Occipital lobe (tissue), 2 donors: ENCODE measurements around the gene KCNIP2. TPM values are rescaled to one million over a fixed set of nuclear protein-coding genes. Genes with fewer than 3 reads are reported as not detected.
"Not testable (repeated sequence)": the region's sequence is repeated elsewhere in the genome, so short reads cannot be mapped to it uniquely, and the experiment has no call there.

Experiments used
- DNase-seq: peaks from one replicate; lab custom pipeline; 2025; lab: John Stamatoyannopoulos, UW
- total RNA-seq: library from RNA; depleted of rRNA; stranded (reverse); fragments of >200 nt; gene quantifications from one replicate; pipeline ENCODE4 v1.2.3, GENCODE V29; 2014

KCNIP2 gene
- total RNA-seq, 1 donor from 2014 or later: 6.9 TPM

DNA sequence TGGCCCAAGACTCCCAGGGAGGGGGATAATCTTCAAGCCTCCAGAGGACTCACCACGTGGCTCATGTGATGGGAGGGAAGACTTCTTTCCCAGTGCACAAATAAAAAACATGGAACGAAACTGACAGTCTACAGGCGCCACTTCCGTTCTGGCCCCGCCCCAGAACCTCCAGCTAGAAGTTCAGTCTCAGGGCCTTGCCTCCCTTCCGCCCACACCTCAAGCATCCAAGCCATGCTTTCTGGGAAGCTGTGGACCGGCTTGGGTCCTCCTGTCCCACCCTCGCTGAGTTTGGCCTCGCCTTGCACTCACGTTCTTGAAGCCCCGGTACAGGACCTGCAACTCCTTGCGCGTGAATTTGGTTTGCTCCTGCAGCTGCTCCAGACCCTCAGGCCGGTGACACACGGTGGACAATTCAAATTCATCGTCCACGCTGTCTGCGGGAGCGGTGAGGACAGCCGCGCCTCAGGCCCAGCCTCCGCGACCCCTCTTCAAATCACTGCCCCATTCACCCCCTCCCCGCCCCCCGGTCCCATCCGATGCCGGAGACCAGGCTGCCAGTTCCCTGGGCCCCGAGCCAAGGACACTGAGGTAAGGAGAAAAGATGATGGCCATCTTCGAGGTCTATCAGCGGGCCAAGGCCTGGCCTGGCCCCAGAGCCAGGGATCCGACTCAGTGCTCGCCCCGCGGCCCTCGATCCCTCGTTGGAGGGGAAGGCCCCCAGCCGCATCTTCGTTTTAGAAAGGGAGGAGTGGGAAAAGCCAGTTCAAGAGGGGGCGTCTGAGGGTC lies 14.6 kb downstream of the KCNIP2 start:
- DNase-seq: no peak

- DNase-seq: no peak
These were observed 15.5 kb downstream of the KCNIP2 start for GRCh38 chr10:101827919-101828600.

- no peak for DNase-seq
These were observed 16.7 kb downstream of the KCNIP2 start for GRCh38 chr10:101826852-101827434.

DNA sequence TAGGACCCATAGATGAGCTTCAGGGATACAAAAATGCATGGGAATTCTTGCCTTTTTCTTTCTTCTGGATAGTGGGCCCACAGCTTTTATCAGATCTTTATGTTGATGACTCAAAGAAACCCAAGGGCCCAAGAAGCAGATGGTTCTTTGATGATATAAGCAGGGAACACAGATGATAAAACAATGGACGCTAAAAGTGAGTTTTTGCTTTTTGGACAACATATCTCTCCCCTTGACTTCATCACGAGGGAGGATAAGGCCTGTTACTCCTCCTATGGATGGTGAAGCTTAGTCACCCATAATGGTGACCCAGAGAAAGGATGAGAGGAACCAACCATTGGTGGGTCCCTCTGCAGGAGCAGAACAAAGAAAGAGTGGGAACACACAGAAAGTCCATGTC lies 18.9 kb downstream of the KCNIP2 start:
- no peak for DNase-seq

DNA sequence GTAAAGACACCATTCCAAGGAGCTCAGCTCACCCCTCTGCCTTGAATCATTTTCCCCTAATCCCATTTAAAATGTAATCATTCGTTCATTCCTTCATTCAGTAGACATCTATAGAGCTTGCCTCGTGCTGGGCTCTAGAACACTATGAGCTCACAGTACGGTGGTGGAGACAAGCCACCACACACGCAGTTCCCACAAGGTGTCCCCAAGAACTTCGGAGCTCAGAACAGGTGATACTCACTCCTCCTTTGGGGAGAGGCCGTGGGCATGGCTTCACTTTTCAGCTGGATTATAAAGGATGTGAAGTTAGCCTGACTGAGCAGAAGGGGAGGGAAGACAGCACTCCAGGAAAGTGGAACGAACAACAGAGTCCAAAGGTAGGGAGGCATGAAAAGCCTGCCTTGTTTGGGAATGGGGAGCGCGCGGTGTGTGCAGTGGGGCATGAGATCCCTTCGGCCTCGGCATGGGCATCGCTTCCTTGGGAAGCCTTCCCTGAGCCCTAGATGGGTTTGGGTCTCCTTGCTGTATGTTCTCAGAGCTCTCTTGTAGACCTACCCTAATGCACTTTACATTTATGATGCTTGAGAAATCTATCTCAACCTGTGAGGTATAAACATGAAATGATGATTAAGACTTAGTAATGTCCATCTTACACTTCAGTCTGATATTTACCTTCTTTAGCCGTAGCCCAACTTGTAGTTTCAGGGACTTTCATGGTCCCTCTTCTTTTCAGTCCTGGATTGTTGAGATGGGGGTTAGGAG lies 24.5 kb downstream of the KCNIP2 start:
- DNase-seq: no peak

GRCh38 chr10:101818119-101818871 lies 25.3 kb downstream of the KCNIP2 start, which contains the start of gene OGA:
TSS of gene OGA (minus strand) at chr10:101818444. CDS start at chr10:101818022, 422 bp downstream.
- peak; percentile 97 for DNase-seq

GRCh38 chr10:101817337-101818118 lies 26.1 kb downstream of the KCNIP2 start:
- peak; percentile 45 for DNase-seq

DNA sequence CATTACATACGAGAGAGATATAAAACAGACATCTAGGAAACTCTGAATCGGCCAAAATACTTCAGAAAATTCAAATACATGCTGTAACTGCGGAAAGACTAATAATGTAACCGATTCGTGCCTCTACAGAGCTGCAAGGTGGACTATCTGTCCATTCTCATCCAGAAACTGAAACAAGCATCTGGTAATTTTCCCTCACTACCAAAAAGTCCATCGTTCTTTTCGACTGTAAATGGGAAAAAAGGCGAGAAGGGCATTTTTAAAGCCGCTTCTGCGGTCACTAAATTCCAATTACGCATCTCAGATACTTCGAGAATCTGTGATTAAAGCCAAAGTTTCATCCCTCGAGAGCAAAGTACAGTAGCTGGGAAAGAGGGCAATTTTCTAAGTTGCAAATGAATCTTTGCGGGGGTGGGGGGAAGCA lies 26.7 kb downstream of the KCNIP2 start:
- no peak for DNase-seq

- no peak for DNase-seq
These were observed 27.2 kb downstream of the KCNIP2 start for GRCh38 chr10:101816376-101816775.

DNA sequence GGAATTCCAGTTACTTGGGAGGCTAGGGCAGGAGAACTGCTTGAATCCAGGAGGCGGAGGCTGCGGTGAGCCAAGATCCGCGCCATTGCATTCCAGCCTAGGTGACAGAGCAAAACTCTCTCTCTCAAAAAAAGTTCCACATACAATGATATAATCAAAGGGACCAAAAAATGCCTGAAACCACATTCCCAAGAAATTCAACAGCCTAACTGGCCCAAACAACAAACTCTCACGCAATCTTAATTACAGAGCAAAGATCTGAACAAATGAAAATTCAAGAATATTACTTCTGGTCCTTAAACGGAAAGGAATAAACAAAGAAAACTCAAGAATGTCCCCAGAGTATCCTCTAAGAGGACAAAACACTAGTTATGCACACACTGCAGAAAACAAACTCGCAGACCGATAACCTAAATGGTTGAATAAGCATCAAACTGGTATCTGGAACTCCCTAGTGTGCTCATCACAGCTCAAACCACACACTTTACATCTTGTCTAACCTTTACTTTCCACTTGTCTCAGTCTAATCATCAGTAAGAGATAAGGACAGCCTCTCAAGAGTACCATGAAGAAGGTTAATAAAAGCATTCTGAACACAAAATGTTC lies 29.0 kb downstream of the KCNIP2 start:
- DNase-seq: no peak

GRCh38 chr10:101812606-101813005 lies 31.0 kb downstream of the KCNIP2 start:
- DNase-seq: no peak

DNA sequence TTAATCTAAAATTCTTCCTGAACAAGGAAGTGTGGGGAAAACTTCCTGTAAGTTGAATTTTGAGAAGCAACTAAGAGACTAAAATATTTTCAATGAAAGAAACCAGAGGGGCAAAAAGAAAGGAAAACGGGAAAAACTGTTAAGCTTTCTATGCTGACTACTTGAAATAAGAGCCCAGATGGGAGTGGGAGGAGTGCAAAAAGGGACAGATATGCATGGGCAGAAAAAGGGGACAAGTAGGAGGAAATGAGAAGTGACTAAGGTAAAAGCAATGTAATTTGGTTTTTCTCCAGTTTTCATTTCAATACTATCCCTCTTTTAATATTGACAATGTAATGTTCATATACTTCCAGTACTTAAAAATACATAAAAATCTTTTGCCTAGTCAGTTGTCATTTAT lies 36.4 kb downstream of the KCNIP2 start:
- DNase-seq: no peak

- DNase-seq: no peak
These were observed 40.1 kb downstream of the KCNIP2 start for GRCh38 chr10:101803511-101803910.

GRCh38 chr10:101797403-101798059 lies 46.1 kb downstream of the KCNIP2 start:
- DNase-seq: no peak

- DNase-seq: no peak
These were observed 50.1 kb downstream of the KCNIP2 start for GRCh38 chr10:101793526-101793925.

DNA sequence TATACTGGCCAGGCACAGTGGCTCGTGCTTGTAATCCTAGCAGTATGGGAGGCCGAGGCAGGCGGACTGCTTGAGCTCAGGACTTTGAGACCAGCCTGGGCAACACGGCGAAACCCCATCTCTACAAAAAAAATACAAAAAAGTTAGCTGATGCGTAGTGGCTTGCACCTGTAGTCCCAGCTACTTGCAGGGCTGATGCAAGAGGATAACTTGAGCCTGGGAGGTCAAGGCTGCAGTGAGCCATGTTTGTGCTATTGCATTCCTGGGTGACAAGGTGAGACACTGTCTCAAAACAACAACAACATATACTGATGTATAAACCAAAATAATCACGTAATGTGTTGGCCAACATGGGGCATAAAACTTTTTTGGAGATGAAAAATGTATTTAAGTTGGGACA lies 53.9 kb downstream of the KCNIP2 start:
- DNase-seq: no peak

- not testable (repeated sequence) for DNase-seq
These were observed 54.4 kb downstream of the KCNIP2 start for GRCh38 chr10:101789231-101789630.

- no peak for DNase-seq
These were observed 57.8 kb downstream of the KCNIP2 start for GRCh38 chr10:101785801-101786200.

- no peak for DNase-seq
These were observed 59.0 kb downstream of the KCNIP2 start for GRCh38 chr10:101784558-101784957.
